ENCODE data around the gene AATK. TPM values are rescaled to one million over a fixed set of nuclear protein-coding genes. Genes with fewer than 3 reads are reported as not detected.

Gene AATK
- total and polyA plus RNA-seq, 12 donors: 0.73 to 23.3 (median 9.9) TPM

DNA sequence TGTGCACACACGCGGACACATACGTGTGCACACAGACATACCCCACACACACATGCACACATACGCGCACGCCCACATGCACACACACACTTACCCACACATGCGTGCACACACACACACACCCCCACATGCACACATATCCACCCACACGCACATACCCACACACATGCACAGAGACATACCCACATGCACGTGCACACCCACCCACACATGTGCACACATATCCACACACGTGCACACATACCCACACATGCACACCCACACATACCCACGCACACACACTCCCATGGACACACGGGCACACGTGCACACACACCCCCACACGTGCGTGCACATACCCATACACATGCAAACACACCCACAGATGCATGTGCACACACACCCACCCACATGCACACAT lies 27.9 kb downstream of the AATK start:
- Histone ChIP-seq H3K9me3 (replicated peaks in 1 of 3) (no peaks in the 10 kb centered on the region), H3K4me3 (no peak overlapping the region), H3K4me1 (replicated peaks in 1 of 2) (peaks cover 0 to 8% of the 10 kb centered on the region in 2 donors), H3K27me3 (no peaks in the 10 kb centered on the region), H3K36me3 (replicated peaks in 1 of 2) (no peaks in the 10 kb centered on the region), H3K27ac (no peak overlapping the region)
- intact Hi-C loops (cut with DNase I): no loop called here
- DNase-seq: no peak
- 82 to 93% (median 89%) methylated on average over 13 to 15 of the region's 15 CpGs for WGBS, 4 donors
- TF ChIP-seq, protein P1, sequence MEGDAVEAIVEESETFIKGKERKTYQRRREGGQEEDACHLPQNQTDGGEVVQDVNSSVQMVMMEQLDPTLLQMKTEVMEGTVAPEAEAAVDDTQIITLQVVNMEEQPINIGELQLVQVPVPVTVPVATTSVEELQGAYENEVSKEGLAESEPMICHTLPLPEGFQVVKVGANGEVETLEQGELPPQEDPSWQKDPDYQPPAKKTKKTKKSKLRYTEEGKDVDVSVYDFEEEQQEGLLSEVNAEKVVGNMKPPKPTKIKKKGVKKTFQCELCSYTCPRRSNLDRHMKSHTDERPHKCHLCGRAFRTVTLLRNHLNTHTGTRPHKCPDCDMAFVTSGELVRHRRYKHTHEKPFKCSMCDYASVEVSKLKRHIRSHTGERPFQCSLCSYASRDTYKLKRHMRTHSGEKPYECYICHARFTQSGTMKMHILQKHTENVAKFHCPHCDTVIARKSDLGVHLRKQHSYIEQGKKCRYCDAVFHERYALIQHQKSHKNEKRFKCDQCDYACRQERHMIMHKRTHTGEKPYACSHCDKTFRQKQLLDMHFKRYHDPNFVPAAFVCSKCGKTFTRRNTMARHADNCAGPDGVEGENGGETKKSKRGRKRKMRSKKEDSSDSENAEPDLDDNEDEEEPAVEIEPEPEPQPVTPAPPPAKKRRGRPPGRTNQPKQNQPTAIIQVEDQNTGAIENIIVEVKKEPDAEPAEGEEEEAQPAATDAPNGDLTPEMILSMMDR (IDR thresholded peaks at IDR 0.05): no peak
- no peak for TF ChIP-seq POLR2A (IDR thresholded peaks at IDR 0.05)

DNA sequence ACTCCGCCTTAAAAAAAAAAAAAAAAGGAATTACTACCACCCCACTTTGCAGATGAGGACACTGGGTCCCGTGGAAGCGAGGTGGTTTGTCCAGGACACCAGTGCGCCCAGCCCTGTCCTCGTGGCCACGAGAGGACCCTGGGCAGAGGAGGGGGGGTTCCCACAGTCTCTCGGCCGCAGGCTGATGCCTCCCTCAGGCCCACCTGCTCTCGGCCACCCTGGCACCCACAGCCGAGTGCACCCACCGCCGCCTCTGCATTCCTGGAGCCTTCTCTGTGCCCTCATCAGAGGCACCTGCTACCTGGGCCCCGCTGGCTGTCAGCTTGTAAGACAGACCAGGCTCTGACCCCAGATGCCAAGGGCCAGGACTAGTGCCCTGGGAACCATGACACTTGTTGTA lies 28.8 kb downstream of the AATK start:
- DNase-seq: no peak
- no peak overlapping the region for H3K27ac ChIP-seq
- H3K4me3 ChIP-seq: no peak overlapping the region
- H3K9me3 ChIP-seq (replicated peaks in 1 of 3): no peaks in the 10 kb centered on the region
- 85 to 96% (median 88%) methylated on average over 2 to 13 of the region's 13 CpGs for WGBS, 4 donors
- no peaks in the 10 kb centered on the region for H3K36me3 ChIP-seq (replicated peaks in 1 of 2)
- TF ChIP-seq, protein P1 (IDR thresholded peaks at IDR 0.05): no peak
- no peak for TF ChIP-seq POLR2A (IDR thresholded peaks at IDR 0.05)
- no peaks in the 10 kb centered on the region for H3K4me1 ChIP-seq (replicated peaks in 1 of 2)
- intact Hi-C loops (cut with DNase I): no loop called here
- H3K27me3 ChIP-seq: no peaks in the 10 kb centered on the region

DNA sequence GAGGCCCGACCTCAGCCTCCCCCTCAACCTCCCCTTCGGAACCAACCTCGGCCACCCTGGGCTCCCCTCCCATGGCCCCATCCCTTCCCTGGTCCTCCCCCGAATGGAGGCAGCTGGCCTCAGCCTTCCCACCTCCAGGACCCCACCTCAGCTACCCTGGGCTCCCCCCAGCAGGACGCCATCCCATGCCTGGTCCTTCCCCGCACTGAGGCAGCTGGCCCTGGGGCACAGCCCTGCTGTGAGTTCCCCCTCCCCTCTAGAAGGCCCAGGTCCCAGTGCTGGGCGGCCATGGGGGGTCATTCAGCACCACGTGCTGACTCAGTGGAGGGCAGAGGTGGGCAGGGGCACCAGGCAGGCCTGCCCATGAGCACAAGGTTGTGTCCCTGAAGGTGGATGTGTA lies 29.7 kb downstream of the AATK start:
- Histone ChIP-seq H3K27ac (no peak overlapping the region), H3K27me3 (no peaks in the 10 kb centered on the region), H3K36me3 (replicated peaks in 1 of 2) (no peaks in the 10 kb centered on the region), H3K9me3 (replicated peaks in 1 of 3) (no peaks in the 10 kb centered on the region), H3K4me1 (replicated peaks in 1 of 2) (no peaks in the 10 kb centered on the region), H3K4me3 (no peak overlapping the region)
- WGBS, 4 donors: 80 to 100% (median 91%) methylated on average over 1 to 8 of the region's 8 CpGs
- intact Hi-C loops (cut with DNase I): no loop called here
- no peak for TF ChIP-seq POLR2A (IDR thresholded peaks at IDR 0.05)
- TF ChIP-seq, protein P1 (IDR thresholded peaks at IDR 0.05): no peak
- DNase-seq: no peak

DNA sequence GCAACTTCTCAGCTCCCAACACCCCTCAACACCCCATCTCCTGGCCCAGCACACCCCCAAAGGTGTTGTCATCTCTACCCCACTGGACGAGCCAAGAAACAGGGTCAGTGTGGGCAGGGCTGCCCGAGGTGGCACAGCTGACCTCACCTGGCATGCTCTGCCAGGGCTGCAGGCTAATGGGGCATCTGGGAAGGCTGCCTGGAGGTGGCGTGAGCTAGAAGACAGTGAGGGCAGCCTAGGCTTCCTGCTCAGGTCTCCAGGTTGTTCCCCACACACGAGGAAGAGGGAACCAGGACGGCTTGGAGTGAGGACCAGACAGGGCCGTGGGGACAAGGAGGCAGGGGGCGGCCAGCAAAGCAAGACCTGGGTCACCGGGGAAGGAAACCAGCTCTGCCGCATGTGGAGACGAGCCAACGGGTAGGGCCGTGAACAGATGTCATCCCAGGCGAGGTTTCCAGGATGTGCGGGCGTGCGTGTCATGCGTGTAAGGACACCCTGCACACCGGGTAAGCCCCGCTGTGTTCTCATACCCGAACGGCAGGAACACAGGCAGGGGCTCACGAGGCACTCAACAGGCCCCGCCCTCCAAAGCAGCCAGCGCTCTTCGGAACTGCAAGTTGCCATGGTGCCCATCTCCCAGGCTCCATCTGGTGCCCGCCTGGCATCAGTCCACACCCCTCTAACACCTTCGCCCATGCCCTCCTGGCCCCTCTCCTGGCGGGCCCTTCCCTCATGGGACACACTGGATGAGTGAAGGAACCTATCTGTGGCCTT lies 30.3 kb downstream of the AATK start:
- intact Hi-C loops (cut with DNase I): no loop called here
- WGBS, 4 donors: 73 to 91% (median 76%) methylated on average over 21 to 28 of the region's 28 CpGs
- Histone ChIP-seq H3K36me3 (replicated peaks in 1 of 2) (no peaks in the 10 kb centered on the region), H3K4me1 (replicated peaks in 1 of 2) (no peaks in the 10 kb centered on the region), H3K4me3 (no peak overlapping the region), H3K27ac (no peak overlapping the region), H3K27me3 (no peaks in the 10 kb centered on the region), H3K9me3 (replicated peaks in 1 of 3) (no peaks in the 10 kb centered on the region)
- TF ChIP-seq, protein P1 (IDR thresholded peaks at IDR 0.05): no peak
- TF ChIP-seq POLR2A (IDR thresholded peaks at IDR 0.05): no peak
- peak in 1 of 7 donors; percentile 85 for DNase-seq

All from adrenal gland (tissue), 12 donors.